Loucy (cell line): ENCODE measurements around the gene METTL6.

ENCODE experiments used
- H2AFZ ChIP-seq: fragments of 200-600 bp; sonication (generic); 2 replicates; pipeline ENCODE4 v1.6.0; 2016; ENCODE audit warnings: antibody characterized with exemption, mild to moderate bottlenecking, low read length, moderate library complexity
- H3F3A ChIP-seq: fragments of 200-600 bp; 2 replicates; pipeline ENCODE4 v1.6.0; 2016; ENCODE audit warnings: antibody characterized with exemption, low read depth, mild to moderate bottlenecking
- H3K27me3 ChIP-seq: fragments of 200-600 bp; sonication (generic); 2 replicates; pipeline ENCODE4 v1.6.1; 2014; ENCODE audit warnings: low read length, mild to moderate bottlenecking; ENCODE audit not compliant: insufficient read depth, poor library complexity, severe bottlenecking
- H3K36me3 ChIP-seq: fragments of 200-600 bp; sonication (generic); 2 replicates; pipeline ENCODE4 v1.6.1; 2016; ENCODE audit warnings: low read length; ENCODE audit not compliant: insufficient read depth
- H3K4me1 ChIP-seq: fragments of 200-600 bp; sonication (generic); 2 replicates; pipeline ENCODE4 v1.5.1; 2014; ENCODE audit warnings: low read length, mild to moderate bottlenecking; ENCODE audit not compliant: insufficient read depth, poor library complexity, severe bottlenecking
- H3K4me2 ChIP-seq: fragments of 200-600 bp; sonication (generic); 2 replicates; pipeline ENCODE4 v1.6.0; 2014; ENCODE audit warnings: antibody characterized with exemption, low read length, low read depth, mild to moderate bottlenecking; ENCODE audit not compliant: poor library complexity, severe bottlenecking
- H3K4me3 ChIP-seq: fragments of 200-600 bp; sonication (generic); 2 replicates; pipeline ENCODE4 v1.5.1; 2014; ENCODE audit warnings: low read length, mild to moderate bottlenecking, mixed read lengths; ENCODE audit not compliant: poor library complexity, severe bottlenecking
- H3K79me2 ChIP-seq: fragments of 200-600 bp; sonication (generic); 2 replicates; pipeline ENCODE4 v1.6.1; 2014; ENCODE audit warnings: low read length; ENCODE audit not compliant: insufficient read depth
- H3K9ac ChIP-seq: fragments of 200-600 bp; sonication (generic); 2 replicates; pipeline ENCODE4 v1.6.0; 2014; ENCODE audit warnings: mild to moderate bottlenecking, low read depth, low read length, moderate library complexity; ENCODE audit not compliant: poor library complexity, severe bottlenecking
- H3K9me2 ChIP-seq: fragments of 200-600 bp; sonication (generic); replicated peaks from 2 replicates; pipeline ENCODE4 v1.6.1; 2016; ENCODE audit warnings: low read depth, low read length, mixed read lengths
- H3K9me3 ChIP-seq: fragments of 200-600 bp; sonication (generic); 2 replicates; pipeline ENCODE4 v1.6.1; 2014; ENCODE audit warnings: mild to moderate bottlenecking, antibody characterized with exemption, low read length, low read depth; ENCODE audit not compliant: insufficient read depth
- H4K20me1 ChIP-seq: fragments of 200-600 bp; sonication (generic); 2 replicates; pipeline ENCODE4 v1.6.0; 2014; ENCODE audit warnings: antibody characterized with exemption, low read length, mild to moderate bottlenecking; ENCODE audit not compliant: insufficient read depth, poor library complexity, severe bottlenecking
- CTCF ChIP-seq: fragments of 200-600 bp; sonication (generic); conservative IDR thresholded peaks from 2 replicates; pipeline ENCODE4 v1.5.1; 2014; ENCODE audit warnings: mild to moderate bottlenecking, antibody characterized with exemption, low read length
- EZH2phosphoT487 ChIP-seq: fragments of 200-600 bp; IDR thresholded peaks from 2 replicates; pipeline ENCODE4 v1.6.1; 2018; ENCODE audit warnings: antibody characterized with exemption, mild to moderate bottlenecking, moderate library complexity, borderline replicate concordance

Gene METTL6

GRCh38 chr3:15427182-15427880, at the start of gene METTL6, which contains the start of gene EAF1:
TSS of gene METTL6 (minus strand) at chr3:15427544. CDS start at chr3:15426511, 1,033 bp downstream.
TSS of gene EAF1 (plus strand) at chr3:15427598. CDS start at chr3:15427780, 182 bp downstream.
- Histone ChIP-seq H3K9ac (peak within 1 kb of the TSS; percentile 79), H4K20me1 (peaks cover 26% of the 10 kb centered on the region), H3K9me2 (no peaks in the 10 kb centered on the region), H3K79me2 (peaks cover 75% of the 10 kb centered on the region), H2AFZ (peak within 1 kb of the TSS; percentile 92), H3K4me1 (peaks cover 59% of the 10 kb centered on the region), H3K4me3 (peak within 1 kb of the TSS; percentile 89), H3F3A (no peaks in the 10 kb centered on the region), H3K4me2 (peak within 1 kb of the TSS; percentile 88), H3K27me3 (no peaks in the 10 kb centered on the region), H3K36me3 (no peaks in the 10 kb centered on the region; the same call in 1 of the 2 replicates), H3K9me3 (no peaks in the 10 kb centered on the region)
- TF ChIP-seq CTCF (peak; percentile 24), EZH2phosphoT487 (no peak)

GRCh38 chr3:15476378-15476777, 49.0 kb upstream of the METTL6 start:
- Histone ChIP-seq H3K79me2 (no peaks in the 10 kb centered on the region), H2AFZ (no peak overlapping the region), H3K36me3 (no peaks in the 10 kb centered on the region), H3K4me3 (no peak overlapping the region), H3K9me3 (no peaks in the 10 kb centered on the region), H3F3A (no peaks in the 10 kb centered on the region), H3K27me3 (no peaks in the 10 kb centered on the region), H4K20me1 (no peaks in the 10 kb centered on the region), H3K4me1 (no peaks in the 10 kb centered on the region), H3K4me2 (no peak overlapping the region), H3K9me2 (no peaks in the 10 kb centered on the region), H3K9ac (no peak overlapping the region)
- no peak for TF ChIP-seq CTCF

DNA sequence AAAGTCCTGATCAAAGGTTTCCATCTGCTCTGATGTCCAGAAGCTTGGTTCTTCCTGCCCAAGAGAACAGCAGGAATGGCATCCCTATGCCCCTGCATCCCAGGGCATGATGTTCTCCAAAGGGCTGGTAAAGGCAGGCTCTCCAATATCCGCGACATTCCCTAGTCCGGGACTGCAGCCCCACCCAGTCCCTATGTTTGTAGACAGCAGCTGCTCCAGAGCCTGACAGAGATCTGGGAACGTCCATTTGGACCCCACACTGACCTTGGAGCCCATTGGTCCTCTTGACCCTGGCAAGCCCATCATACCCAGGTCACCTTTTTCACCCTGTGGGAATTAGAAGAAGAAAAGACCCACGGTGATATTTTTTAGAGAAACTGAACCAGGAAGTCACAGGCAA, 47.8 kb upstream of the METTL6 start:
- no peaks in the 10 kb centered on the region for H3K4me1 ChIP-seq
- no peak overlapping the region for H3K4me2 ChIP-seq
- TF ChIP-seq CTCF (no peak), EZH2phosphoT487 (no peak)
- no peaks in the 10 kb centered on the region for H3K9me3 ChIP-seq
- no peaks in the 10 kb centered on the region for H3K36me3 ChIP-seq
- no peaks in the 10 kb centered on the region for H3K79me2 ChIP-seq
- no peaks in the 10 kb centered on the region for H4K20me1 ChIP-seq
- H3K9me2 ChIP-seq: no peaks in the 10 kb centered on the region
- no peaks in the 10 kb centered on the region for H3K27me3 ChIP-seq
- H3K4me3 ChIP-seq: no peak overlapping the region
- H2AFZ ChIP-seq: no peak overlapping the region
- H3F3A ChIP-seq: no peaks in the 10 kb centered on the region
- H3K9ac ChIP-seq: no peak overlapping the region
